MV-4-11 (cell line): Measurements from ENCODE around the gene HOPX.
"Not testable (repeated sequence)": the region's sequence is repeated elsewhere in the genome, so short reads cannot be mapped to it uniquely, and the experiment has no call there.

Experiments
- DNase-seq: peaks from one replicate; lab custom pipeline; 2025; lab: John Stamatoyannopoulos, UW

Gene HOPX

DNA sequence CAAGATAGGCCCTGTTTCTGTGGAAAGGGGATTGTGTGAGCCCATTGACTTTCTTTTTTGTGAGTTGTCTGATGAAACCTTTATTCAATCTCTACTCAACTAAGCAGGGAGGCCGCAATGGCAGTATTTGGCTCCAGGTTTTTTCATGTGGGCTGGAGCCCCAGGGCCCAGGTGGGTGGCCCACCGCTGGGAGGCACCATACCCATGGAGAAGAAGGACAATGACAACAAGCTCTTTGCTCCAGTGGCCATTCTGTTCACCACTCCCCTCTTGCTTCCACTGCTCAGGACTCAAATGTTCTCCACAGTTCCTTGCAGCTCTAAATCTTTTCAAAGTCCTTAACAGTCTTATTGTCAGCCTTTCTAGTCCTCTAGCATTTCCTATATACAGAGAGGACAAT, 54.1 kb downstream of the HOPX start:
- DNase-seq, result no peak

DNA sequence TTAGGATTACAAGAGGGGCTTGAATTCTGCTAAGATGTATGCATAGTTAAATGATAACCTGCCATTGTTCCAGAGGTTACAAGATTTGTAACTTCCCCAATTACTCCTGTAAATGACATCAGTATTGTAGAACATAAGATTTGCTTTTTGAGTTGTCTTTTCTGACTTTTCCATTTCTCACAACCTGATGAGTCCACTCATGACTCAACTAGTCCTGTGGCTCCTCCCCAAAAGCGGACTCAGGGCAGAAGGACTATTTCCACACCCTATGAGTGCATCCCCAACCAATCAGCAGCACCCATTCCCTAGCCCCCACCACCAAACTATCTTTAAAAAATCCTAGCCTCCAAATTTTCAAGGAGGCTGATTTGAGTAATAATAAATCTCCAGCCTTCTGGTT, 54.7 kb downstream of the HOPX start:
- no peak for DNase-seq

DNA sequence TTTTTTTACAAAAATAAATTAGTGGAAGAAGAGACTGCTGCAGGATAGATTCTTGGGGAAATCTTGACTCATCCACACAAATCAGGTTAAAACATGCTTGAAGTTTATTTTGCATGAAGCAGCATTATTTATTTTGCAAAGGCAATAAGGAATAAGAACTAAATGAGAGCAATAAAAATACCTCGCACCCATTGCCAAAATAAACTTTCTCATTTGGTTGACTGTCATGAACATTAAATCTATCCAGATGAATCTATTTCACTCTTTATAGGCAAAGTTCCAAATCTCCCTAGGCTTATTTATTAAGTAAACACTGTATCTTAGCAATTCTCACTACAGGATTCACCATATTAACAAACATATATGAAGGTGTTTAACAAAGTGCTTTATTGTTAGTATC, 58.9 kb downstream of the HOPX start:
- DNase-seq, result no peak

DNA sequence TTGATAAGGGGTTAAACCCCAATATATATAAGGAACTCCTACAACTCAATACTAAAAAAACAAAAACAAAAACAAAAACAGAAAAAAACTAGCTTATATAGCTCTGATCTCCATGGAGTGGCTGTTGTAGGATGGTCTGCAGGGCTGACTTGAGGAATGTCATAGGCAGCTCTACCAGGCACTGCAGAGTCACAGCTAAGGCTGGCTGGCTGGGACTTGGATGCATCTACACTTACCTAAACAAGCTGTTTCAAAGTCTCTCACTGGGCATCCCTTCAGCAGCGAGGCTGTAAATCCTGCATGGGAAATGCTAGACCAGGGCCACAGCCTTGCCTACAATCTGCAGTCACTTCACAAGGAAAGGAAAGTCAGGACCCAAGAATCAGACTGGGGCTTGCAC, 61.3 kb downstream of the HOPX start:
- DNase-seq, result no peak

DNA sequence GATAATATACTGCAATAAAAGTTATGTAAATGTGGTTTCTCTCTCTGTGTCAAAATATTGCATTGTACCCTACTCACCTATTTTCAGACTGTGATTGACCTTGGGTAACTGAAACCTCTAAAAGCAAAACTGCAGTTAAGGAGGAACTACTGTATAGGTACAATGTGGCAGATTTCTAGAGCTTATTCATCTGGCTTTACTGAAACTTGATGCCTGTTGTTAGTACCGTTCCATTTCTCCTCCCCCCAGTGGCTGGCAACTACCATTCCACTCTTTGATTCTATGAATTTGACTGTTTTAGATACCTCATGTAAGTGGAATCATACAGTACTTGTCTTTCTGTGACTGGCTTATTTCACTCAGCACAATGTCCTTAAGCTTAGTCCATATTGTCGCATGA, 61.9 kb downstream of the HOPX start:
- no peak for DNase-seq

DNA sequence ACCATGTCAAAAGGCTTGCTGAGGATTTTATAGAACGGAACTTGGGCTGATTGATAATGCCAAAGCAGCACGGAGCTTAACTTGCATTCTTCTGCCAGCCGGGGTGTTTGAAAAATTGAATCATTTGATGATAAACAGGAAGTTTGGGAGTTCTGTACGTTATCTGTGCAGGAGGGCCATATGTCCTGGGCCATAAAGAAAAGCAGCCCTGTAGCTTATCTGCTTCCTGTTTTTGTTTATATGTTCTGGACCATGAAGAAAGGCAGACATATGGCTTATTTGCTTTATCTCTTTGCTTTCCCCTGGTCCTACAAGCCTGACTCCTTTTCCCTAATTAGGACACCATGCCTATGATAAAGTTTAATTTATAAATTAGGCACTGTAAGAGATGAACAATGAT, 62.4 kb downstream of the HOPX start:
- DNase-seq, result no peak

DNA sequence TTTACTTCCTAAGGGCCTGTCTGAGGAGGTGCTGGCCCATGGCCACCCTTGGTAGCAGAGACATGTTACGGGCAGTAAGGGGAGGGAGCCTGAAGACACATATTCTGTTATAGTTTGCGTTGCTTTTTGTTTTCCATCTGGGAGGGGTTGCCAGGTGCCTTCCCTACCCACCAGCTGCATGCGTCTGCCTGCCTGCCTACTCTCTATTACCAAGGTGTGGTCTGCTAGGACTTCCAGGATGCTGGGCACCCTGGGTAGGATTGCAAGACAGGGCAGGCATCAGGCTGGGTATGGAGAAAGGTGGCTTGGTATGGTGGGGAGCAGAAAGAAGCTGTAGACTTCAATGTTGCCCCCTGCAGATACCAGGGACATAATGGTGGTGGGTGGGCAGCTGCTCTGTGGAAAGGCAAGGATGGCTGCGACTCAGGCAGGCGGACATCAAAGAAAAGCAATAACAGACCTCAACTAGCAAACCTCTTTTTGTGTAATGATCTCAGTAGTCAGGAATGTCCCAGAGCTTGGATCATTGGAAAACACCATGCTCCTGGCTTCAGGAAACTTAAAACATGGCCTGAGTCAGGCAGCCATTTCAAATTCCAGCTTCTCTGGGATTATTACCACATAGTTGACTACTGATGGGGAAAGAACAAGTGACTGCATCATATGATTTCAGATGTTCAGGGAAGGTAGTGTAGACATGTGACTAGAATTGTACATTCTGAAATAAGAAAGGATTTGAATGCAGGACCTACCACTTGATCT, 67.8 kb downstream of the HOPX start:
- no peak for DNase-seq

DNA sequence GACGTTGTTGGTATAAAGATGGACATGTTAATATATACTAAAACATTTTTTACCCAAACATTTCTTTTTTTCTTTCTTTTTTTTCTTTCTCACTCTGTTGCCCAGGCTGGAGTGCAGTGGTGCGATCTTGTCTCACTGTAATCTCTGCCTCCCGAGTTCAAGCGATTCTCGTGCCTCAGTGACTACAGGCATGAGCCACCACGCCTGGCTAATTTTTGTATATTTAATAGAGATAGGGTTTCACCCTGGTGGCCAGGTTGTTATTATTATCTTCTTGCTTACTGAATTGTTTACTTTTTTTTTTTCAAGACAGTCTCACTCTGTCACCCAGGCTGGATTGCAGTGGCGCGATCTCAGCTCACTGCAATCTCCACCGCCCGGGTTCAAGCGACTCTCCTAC, 68.8 kb downstream of the HOPX start:
- no peak for DNase-seq

DNA sequence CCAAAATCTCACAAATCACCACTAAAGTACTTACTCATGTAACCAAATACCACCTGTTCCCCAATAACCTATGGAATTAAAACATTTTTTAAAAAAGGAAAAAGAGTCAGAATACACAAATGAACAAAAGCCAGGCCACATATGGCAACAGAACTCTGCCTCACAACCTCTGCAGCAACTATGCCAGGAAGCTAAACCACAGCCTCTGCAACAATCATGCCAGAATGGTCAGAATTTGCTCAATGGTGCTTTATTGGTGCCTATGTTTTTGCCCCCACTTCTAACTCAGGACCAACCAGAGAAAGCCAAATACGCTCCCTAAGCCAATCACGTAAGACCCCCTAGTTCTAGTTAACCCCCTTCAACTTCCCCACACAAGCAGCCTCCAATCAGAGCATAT, 69.6 kb downstream of the HOPX start:
- DNase-seq, result no peak

DNA sequence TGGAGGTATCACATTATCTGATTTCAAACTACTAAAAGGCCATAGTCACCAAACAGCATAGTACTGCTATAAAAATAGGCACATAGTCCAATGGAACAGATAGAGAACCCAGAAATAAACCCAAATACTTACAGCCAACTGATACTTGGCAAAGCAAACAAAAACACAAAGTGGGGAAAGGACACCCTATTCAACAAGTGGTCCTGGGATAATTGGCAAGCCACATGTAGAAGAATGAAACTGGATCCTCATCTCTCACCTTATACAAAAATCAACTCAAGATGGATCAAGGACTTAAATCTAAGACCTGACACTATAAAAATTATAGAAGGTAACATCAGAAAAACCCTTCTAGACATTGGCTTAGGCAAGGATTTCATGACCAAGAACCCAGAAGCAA, 70.9 kb downstream of the HOPX start:
- DNase-seq, result not testable (repeated sequence)

DNA sequence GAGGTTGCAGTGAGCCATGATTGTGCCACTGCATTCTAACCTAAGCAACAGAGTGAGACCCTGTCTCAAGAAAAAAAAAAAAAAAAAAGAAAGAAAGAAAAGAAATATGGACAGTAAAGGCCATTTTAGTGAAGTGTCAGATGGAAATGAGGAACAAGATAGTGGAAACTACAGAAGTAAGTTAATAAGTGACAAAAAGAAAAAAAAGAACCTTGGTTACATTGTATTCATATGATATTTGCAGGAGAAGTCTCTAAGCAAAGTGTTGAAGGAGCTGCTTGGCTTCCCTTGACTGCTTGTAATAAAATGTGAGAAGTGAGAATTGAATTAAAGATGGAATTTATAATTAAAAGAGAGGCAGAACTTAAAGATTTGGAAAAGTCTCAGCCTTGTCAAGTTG, 73.2 kb downstream of the HOPX start:
- peak; percentile 4 for DNase-seq

DNA sequence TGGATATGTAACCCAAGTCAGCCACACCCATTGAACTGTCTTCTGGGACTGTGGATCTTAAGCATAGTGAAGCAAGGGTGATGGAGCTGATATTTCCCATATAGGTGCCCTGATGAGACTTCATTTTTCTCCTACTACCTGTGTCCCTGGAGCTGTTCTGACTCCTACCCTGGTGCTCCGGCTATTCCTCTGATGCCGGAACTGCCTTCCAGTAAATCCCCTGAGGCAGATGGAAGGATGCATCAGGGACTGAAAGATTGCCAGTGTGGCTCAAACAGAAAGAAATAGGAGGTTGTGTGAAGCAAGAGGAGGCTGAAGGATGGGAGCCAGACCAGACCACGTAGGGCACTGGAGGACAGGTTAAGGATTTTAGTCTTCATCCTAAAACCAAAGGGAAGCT, 74.7 kb downstream of the HOPX start:
- DNase-seq, result no peak

DNA sequence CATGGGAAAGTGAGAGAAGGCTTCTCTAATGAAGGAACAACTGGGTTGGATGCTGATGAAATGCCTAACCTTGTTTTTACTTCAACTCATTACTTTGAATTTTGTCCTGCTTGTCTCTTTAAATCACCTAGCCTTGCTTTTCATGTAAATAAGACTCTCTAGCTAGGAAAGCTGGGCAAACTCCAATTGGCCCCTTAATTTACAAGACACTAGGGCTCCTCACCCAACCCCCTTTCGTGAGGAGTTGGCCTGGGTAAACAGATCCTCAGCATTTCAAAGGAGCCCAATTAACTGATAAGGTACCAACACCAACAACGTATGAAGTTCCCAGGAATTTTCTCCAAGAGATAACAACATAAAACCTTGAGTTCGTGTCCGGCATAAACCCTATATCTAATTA, 75.6 kb downstream of the HOPX start:
- DNase-seq, result not testable (repeated sequence)

DNA sequence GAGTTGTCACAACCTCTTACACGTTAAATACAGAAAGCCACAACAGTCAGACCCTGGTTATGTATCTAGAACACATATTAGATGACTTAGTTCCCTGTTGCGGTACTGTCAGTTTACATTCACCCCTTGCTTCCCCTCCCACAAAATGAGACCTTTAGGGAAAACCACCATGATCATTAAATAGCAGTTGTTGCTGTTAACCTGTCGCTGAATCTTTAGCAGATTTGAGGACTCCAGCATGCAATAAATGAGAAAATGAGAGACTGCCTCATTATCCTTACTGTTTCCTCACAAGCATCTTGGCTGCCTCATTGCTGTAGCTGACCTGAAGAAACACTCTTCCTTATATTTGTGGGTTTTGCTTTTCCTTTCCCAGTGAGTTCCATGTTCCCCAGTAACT, 77.8 kb downstream of the HOPX start:
- no peak for DNase-seq
